WI38 (cell line): Measurements from ENCODE around the gene FRMD4A.

ENCODE experiments used
- H3K4me3 ChIP-seq: 2 replicates; pipeline ENCODE4 v1.5.1; 2011; ENCODE audit warnings: low read depth, mild to moderate bottlenecking, control low read depth, low read length
- CTCF ChIP-seq: IDR thresholded peaks from 2 replicates; pipeline ENCODE4 v1.5.1; 2012; ENCODE audit warnings: low read depth, mild to moderate bottlenecking, control low read depth, low read length

Gene FRMD4A

GRCh38 chr10:13945390-13946208 is 385.1 kb downstream of the FRMD4A start:
- no peak for TF ChIP-seq CTCF
- no peak overlapping the region for H3K4me3 ChIP-seq

GRCh38 chr10:13944823-13945222 is 385.9 kb downstream of the FRMD4A start:
- no peak overlapping the region for H3K4me3 ChIP-seq
- no peak for TF ChIP-seq CTCF

- TF ChIP-seq CTCF = no peak
- no peak overlapping the region for H3K4me3 ChIP-seq
Observed at GRCh38 chr10:13943735-13944398, 386.9 kb downstream of the FRMD4A start.

GRCh38 chr10:13942035-13942434 is 388.7 kb downstream of the FRMD4A start:
- TF ChIP-seq CTCF = no peak
- no peak overlapping the region for H3K4me3 ChIP-seq

- no peak for TF ChIP-seq CTCF
- no peak overlapping the region for H3K4me3 ChIP-seq
Observed at GRCh38 chr10:13939391-13939790, 391.3 kb downstream of the FRMD4A start.

- no peak for TF ChIP-seq CTCF
- no peak overlapping the region for H3K4me3 ChIP-seq
Observed at GRCh38 chr10:13938950-13939349, 391.8 kb downstream of the FRMD4A start.

GRCh38 chr10:13936826-13937225 is 393.9 kb downstream of the FRMD4A start:
- H3K4me3 ChIP-seq = no peak overlapping the region
- no peak for TF ChIP-seq CTCF
